OCI-LY3 (cell line): ENCODE data around the gene NSG1.

ENCODE experiments used
- H2AFZ ChIP-seq: fragments of 200-600, 300-600 bp; shearing (Covaris generic); 2 replicates; pipeline ENCODE4 v1.6.0; 2014; ENCODE audit warnings: antibody characterized with exemption, low read depth, low read length
- H3K27ac ChIP-seq: fragments of 200-600, 300-600 bp; sonication (generic); 2 replicates; pipeline ENCODE4 v1.5.1; 2014; ENCODE audit warnings: mild to moderate bottlenecking, low read length, moderate library complexity, mixed read lengths
- H3K27me3 ChIP-seq: fragments of 200-600, 300-600 bp; sonication (generic); 2 replicates; pipeline ENCODE4 v1.6.1; 2014; ENCODE audit warnings: low read depth, low read length, mixed read lengths
- H3K36me3 ChIP-seq: fragments of 200-600, 300-600 bp; sonication (generic); replicated peaks from 2 replicates; pipeline ENCODE3; 2014; ENCODE audit warnings: low read depth, low read length, mixed read lengths
- H3K4me1 ChIP-seq: fragments of 300-600, 200-600 bp; sonication (generic); 2 replicates; pipeline ENCODE4 v1.6.1; 2014; ENCODE audit warnings: low read length, mixed read lengths
- H3K4me2 ChIP-seq: fragments of 200-600, 300-600 bp; sonication (generic); 2 replicates; pipeline ENCODE4 v1.6.1; 2014; ENCODE audit warnings: low read length, mixed read lengths
- H3K4me3 ChIP-seq: fragments of 300-600, 200-600 bp; sonication (generic); 2 replicates; pipeline ENCODE4 v1.5.1; 2014; ENCODE audit warnings: antibody characterized with exemption, mild to moderate bottlenecking, low read length, moderate library complexity
- H3K79me2 ChIP-seq: fragments of 300-600, 200-600 bp; shearing (Covaris generic); 2 replicates; pipeline ENCODE4 v1.6.1; 2014; ENCODE audit warnings: mild to moderate bottlenecking, low read length, mixed read lengths
- H3K9ac ChIP-seq: fragments of 300-600, 200-600 bp; shearing (Covaris generic); 2 replicates; pipeline ENCODE4 v1.6.0; 2014; ENCODE audit warnings: mild to moderate bottlenecking, low read length, moderate library complexity
- H3K9me3 ChIP-seq: fragments of 200-600, 300-600 bp; shearing (Covaris generic); 2 replicates; pipeline ENCODE4 v1.6.1; 2014; ENCODE audit warnings: low read length, mixed read lengths; ENCODE audit not compliant: insufficient read depth
- H4K20me1 ChIP-seq: fragments of 200-600, 300-600 bp; sonication (generic); 2 replicates; pipeline ENCODE4 v1.6.1; 2016; ENCODE audit warnings: low read length, mixed read lengths; ENCODE audit not compliant: insufficient read depth
- CTCF ChIP-seq: fragments of 200-600, 300-600 bp; sonication (generic); IDR thresholded peaks from 2 replicates; pipeline ENCODE4 v1.5.1; 2014; ENCODE audit warnings: antibody characterized with exemption, low read length, low read depth
- EZH2phosphoT487 ChIP-seq: fragments of 200-600 bp; shearing (Covaris generic); IDR thresholded peaks from 2 replicates; pipeline ENCODE4 v1.6.1; 2018; ENCODE audit warnings: antibody characterized with exemption, mixed run types, low read depth

The NSG1 gene

GRCh38 chr4:4438891-4439290 is 52.0 kb downstream of the NSG1 start:
- Histone ChIP-seq H3K27me3 (no peaks in the 10 kb centered on the region), H3K79me2 (no peaks in the 10 kb centered on the region), H3K9ac (no peak overlapping the region), H3K4me2 (no peak overlapping the region), H2AFZ (no peak overlapping the region), H3K4me1 (peaks cover 9% of the 10 kb centered on the region), H3K27ac (no peak overlapping the region), H3K4me3 (no peak overlapping the region), H3K36me3 (peaks cover 9% of the 10 kb centered on the region), H3K9me3 (no peaks in the 10 kb centered on the region), H4K20me1 (peaks cover 5% of the 10 kb centered on the region; the same call in 1 of the 2 replicates)
- TF ChIP-seq EZH2phosphoT487 (no peak), CTCF (no peak)

- Histone ChIP-seq H3K27ac (no peak overlapping the region), H4K20me1 (peaks cover 5% of the 10 kb centered on the region; the same call in 1 of the 2 replicates), H3K36me3 (peaks cover 9% of the 10 kb centered on the region), H3K4me2 (no peak overlapping the region), H2AFZ (no peak overlapping the region), H3K9ac (no peak overlapping the region), H3K27me3 (no peaks in the 10 kb centered on the region), H3K4me3 (no peak overlapping the region), H3K4me1 (peaks cover 9% of the 10 kb centered on the region), H3K79me2 (no peaks in the 10 kb centered on the region), H3K9me3 (no peaks in the 10 kb centered on the region)
- TF ChIP-seq EZH2phosphoT487 (no peak), CTCF (no peak)
These were observed 52.9 kb downstream of the NSG1 start for GRCh38 chr4:4439782-4440181.

GRCh38 chr4:4440333-4441061 is 53.6 kb downstream of the NSG1 start:
- no peak overlapping the region for H3K9ac ChIP-seq
- H3K79me2 ChIP-seq: no peaks in the 10 kb centered on the region
- no peak overlapping the region for H3K4me3 ChIP-seq
- H3K4me2 ChIP-seq: no peak overlapping the region
- peaks cover 9% of the 10 kb centered on the region for H3K36me3 ChIP-seq
- peaks cover 5% of the 10 kb centered on the region; the same call in 1 of the 2 replicates for H4K20me1 ChIP-seq
- H2AFZ ChIP-seq: no peak overlapping the region
- no peaks in the 10 kb centered on the region for H3K9me3 ChIP-seq
- H3K4me1 ChIP-seq: peaks cover 9% of the 10 kb centered on the region
- H3K27ac ChIP-seq: no peak overlapping the region
- TF ChIP-seq CTCF: no peak
- TF ChIP-seq EZH2phosphoT487: no peak
- no peaks in the 10 kb centered on the region for H3K27me3 ChIP-seq

GRCh38 chr4:4443821-4444220 is 56.9 kb downstream of the NSG1 start:
- H3K79me2 ChIP-seq: no peaks in the 10 kb centered on the region
- H3K36me3 ChIP-seq: peaks cover 8% of the 10 kb centered on the region
- H2AFZ ChIP-seq: no peak overlapping the region
- peaks cover 9% of the 10 kb centered on the region for H3K4me1 ChIP-seq
- H4K20me1 ChIP-seq: peaks cover 5% of the 10 kb centered on the region; the same call in 1 of the 2 replicates
- no peaks in the 10 kb centered on the region for H3K9me3 ChIP-seq
- no peak overlapping the region for H3K9ac ChIP-seq
- H3K4me3 ChIP-seq: no peak overlapping the region
- H3K27me3 ChIP-seq: no peaks in the 10 kb centered on the region
- no peak overlapping the region for H3K27ac ChIP-seq
- no peak for TF ChIP-seq EZH2phosphoT487
- TF ChIP-seq CTCF: no peak
- no peak overlapping the region for H3K4me2 ChIP-seq
